ENCODE data around the gene TBC1D13. TPM values are rescaled to one million over a fixed set of nuclear protein-coding genes. Genes with fewer than 3 reads are reported as not detected.

The TBC1D13 gene
- total and polyA plus RNA-seq, 10 of the 15 experiments (the other 5 are each of a cell fraction or from before 2014, with no cell fraction given): 3.0 to 23.1 (median 16.5) TPM

DNA sequence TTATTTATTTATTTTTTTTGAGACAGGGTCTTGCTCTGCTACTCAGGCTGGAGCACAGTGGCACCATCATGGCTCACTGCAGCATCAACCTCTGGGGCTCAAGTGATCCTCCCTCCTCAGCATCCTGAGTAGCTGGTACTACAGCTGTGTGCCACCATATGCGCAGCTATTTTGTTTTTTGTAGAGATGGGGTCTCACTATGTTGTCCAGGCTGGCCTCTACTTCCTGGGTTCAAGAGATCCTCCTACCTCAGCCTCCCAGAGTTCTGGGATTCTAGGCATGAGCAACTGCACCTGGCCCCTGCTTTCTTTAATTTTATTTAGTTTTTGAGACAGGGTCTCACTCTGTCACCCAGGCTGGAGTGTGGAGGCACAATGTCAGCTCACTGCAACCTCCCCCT, 43.6 kb upstream of the TBC1D13 start (continued):
- TF ChIP-seq, protein P1, sequence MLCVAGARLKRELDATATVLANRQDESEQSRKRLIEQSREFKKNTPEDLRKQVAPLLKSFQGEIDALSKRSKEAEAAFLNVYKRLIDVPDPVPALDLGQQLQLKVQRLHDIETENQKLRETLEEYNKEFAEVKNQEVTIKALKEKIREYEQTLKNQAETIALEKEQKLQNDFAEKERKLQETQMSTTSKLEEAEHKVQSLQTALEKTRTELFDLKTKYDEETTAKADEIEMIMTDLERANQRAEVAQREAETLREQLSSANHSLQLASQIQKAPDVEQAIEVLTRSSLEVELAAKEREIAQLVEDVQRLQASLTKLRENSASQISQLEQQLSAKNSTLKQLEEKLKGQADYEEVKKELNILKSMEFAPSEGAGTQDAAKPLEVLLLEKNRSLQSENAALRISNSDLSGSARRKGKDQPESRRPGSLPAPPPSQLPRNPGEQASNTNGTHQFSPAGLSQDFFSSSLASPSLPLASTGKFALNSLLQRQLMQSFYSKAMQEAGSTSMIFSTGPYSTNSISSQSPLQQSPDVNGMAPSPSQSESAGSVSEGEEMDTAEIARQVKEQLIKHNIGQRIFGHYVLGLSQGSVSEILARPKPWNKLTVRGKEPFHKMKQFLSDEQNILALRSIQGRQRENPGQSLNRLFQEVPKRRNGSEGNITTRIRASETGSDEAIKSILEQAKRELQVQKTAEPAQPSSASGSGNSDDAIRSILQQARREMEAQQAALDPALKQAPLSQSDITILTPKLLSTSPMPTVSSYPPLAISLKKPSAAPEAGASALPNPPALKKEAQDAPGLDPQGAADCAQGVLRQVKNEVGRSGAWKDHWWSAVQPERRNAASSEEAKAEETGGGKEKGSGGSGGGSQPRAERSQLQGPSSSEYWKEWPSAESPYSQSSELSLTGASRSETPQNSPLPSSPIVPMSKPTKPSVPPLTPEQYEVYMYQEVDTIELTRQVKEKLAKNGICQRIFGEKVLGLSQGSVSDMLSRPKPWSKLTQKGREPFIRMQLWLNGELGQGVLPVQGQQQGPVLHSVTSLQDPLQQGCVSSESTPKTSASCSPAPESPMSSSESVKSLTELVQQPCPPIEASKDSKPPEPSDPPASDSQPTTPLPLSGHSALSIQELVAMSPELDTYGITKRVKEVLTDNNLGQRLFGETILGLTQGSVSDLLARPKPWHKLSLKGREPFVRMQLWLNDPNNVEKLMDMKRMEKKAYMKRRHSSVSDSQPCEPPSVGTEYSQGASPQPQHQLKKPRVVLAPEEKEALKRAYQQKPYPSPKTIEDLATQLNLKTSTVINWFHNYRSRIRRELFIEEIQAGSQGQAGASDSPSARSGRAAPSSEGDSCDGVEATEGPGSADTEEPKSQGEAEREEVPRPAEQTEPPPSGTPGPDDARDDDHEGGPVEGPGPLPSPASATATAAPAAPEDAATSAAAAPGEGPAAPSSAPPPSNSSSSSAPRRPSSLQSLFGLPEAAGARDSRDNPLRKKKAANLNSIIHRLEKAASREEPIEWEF (IDR thresholded peaks at IDR 0.05; ENCODE audit: insufficient replicate concordance, low read depth, low read length): no peak
- no peak for TF ChIP-seq SMC3 (IDR thresholded peaks at IDR 0.05; ENCODE audit: borderline replicate concordance, low read length)

DNA sequence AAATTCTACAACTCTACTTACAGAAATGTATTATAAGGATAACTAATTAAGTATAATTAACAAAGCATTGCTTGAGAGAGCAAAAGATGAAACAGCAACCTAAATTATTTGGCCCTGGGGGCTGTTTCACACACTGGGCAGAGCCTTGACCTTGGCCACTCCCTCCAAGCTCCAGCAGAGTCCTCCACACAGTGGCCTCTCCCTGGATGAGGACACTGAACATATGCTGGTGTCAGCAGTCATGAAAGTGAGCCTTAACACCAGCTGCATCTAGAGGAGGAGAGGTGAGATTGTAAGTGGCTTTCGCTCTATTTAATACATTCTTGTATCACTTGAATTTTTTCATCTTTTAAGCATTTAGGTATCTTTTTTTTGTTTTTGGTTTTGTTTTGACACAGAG, 39.8 kb upstream of the TBC1D13 start:
- Histone ChIP-seq H3K4me3 (no peak overlapping the region), H3K79me2 (ENCODE audit: control insufficient read depth, insufficient read depth, low read length) (no peaks in the 10 kb centered on the region), H3K4me1 (ENCODE audit: control insufficient read depth, insufficient read depth, low read length) (no peaks in the 10 kb centered on the region), H3K4me2 (ENCODE audit: control insufficient read depth, insufficient read depth) (no peak overlapping the region), H3K9ac (ENCODE audit: control insufficient read depth, insufficient read depth, low read length) (no peak overlapping the region), H3K27me3 (replicated peaks in 1 of 2; ENCODE audit: control insufficient read depth in 2 of 2, insufficient read depth in 2 of 2, low read length in 1 of 2) (no peaks in the 10 kb centered on the region), H3K9me3 (replicated peaks; ENCODE audit: control insufficient read depth, insufficient read depth, low read length) (no peaks in the 10 kb centered on the region), H4K20me1 (ENCODE audit: control insufficient read depth, insufficient read depth) (no peaks in the 10 kb centered on the region), H3K27ac (ENCODE audit: control insufficient read depth, insufficient read depth) (no peak overlapping the region), H3K36me3 (ENCODE audit: control insufficient read depth in 2 of 2, insufficient read depth in 2 of 2, low read length in 1 of 2) (no peaks in the 10 kb centered on the region), H2AFZ (ENCODE audit: control insufficient read depth, low read depth, low read length) (no peak overlapping the region)
- FAIRE-seq (no peak), DNase-seq (ENCODE audit: low read depth, low spot score) (no peak), ATAC-seq (no peak)
- ChIA-PET SMC1A (ENCODE audit: uncharacterized antibody, unreplicated experiment) (no interaction called here), CTCF (interaction anchor here (0.7 kb wide), 1 partner anchor 492 kb away, joined by 3 read pairs; no protein-coding TSS in a partner anchor), RAD21 (ENCODE audit: unreplicated experiment) (no interaction called here), POLR2A (no interaction called here)
- BruUV-seq (replicated peaks): no TSS peak
- TF ChIP-seq CBX5 (IDR thresholded peaks at IDR 0.05; ENCODE audit: low read depth): no peak
- TF ChIP-seq, protein P2, sequence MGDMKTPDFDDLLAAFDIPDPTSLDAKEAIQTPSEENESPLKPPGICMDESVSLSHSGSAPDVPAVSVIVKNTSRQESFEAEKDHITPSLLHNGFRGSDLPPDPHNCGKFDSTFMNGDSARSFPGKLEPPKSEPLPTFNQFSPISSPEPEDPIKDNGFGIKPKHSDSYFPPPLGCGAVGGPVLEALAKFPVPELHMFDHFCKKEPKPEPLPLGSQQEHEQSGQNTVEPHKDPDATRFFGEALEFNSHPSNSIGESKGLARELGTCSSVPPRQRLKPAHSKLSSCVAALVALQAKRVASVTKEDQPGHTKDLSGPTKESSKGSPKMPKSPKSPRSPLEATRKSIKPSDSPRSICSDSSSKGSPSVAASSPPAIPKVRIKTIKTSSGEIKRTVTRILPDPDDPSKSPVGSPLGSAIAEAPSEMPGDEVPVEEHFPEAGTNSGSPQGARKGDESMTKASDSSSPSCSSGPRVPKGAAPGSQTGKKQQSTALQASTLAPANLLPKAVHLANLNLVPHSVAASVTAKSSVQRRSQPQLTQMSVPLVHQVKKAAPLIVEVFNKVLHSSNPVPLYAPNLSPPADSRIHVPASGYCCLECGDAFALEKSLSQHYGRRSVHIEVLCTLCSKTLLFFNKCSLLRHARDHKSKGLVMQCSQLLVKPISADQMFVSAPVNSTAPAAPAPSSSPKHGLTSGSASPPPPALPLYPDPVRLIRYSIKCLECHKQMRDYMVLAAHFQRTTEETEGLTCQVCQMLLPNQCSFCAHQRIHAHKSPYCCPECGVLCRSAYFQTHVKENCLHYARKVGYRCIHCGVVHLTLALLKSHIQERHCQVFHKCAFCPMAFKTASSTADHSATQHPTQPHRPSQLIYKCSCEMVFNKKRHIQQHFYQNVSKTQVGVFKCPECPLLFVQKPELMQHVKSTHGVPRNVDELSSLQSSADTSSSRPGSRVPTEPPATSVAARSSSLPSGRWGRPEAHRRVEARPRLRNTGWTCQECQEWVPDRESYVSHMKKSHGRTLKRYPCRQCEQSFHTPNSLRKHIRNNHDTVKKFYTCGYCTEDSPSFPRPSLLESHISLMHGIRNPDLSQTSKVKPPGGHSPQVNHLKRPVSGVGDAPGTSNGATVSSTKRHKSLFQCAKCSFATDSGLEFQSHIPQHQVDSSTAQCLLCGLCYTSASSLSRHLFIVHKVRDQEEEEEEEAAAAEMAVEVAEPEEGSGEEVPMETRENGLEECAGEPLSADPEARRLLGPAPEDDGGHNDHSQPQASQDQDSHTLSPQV (IDR thresholded peaks at IDR 0.05): no peak
- intact Hi-C loops (cut with micrococcal nuclease; ENCODE audit: unreplicated experiment) (no loop called here), in situ Hi-C loops (cut with MboI) (no loop called here)
- WGBS (ENCODE audit: insufficient coverage, insufficient replicate concordance, low lambda C conversion rate, missing lambda C conversion rate): 100% methylated on average over 1 of the region's 1 CpG
